Natural killer cell (primary cell): ENCODE measurements around the gene TARS3. TPM values are rescaled to one million over a fixed set of nuclear protein-coding genes. Genes with fewer than 3 reads are reported as not detected.

ENCODE experiments used
- ATAC-seq, 3 donors: fragments of 150-1000 bp in 2 of 3; fragments of 200-7000 bp in 1 of 3; cut with Tn5 transposase; 1 replicate in 1 of 3; 2 replicates in 2 of 3; pipeline ENCODE4 v1.10.0; 2021; ENCODE audit warnings: mild to moderate bottlenecking in 2 of 3, moderate library complexity in 2 of 3
- DNase-seq, 2 donors: peaks; one replicate each; pipeline versions ENCODE4 v3.0.0 to v3.0.0-alpha.2; 2013 to 2021; ENCODE audit warnings: mixed read lengths in 1 of 2
- H3K27ac ChIP-seq: one replicate; pipeline ENCODE4 v1.5.1; 2013; ENCODE audit warnings: mild to moderate bottlenecking, low read length
- H3K27me3 ChIP-seq: one replicate; pipeline ENCODE4 v1.6.1; 2013; ENCODE audit warnings: low read length; ENCODE audit not compliant: control insufficient read depth, insufficient read depth
- H3K36me3 ChIP-seq: one replicate; pipeline ENCODE4 v1.6.1; 2013; ENCODE audit warnings: low read length; ENCODE audit not compliant: control insufficient read depth, insufficient read depth
- H3K4me1 ChIP-seq: one replicate; pipeline ENCODE4 v1.6.1; 2013; ENCODE audit warnings: low read length; ENCODE audit not compliant: control insufficient read depth, insufficient read depth
- H3K4me3 ChIP-seq: one replicate; pipeline ENCODE4 v1.5.1; 2013; ENCODE audit warnings: low read length
- H3K9me3 ChIP-seq: one replicate; pipeline ENCODE4 v1.6.1; 2013; ENCODE audit warnings: low read length; ENCODE audit not compliant: control insufficient read depth, insufficient read depth
- H3K27ac Mint-ChIP-seq, 2 donors: one replicate each; pipeline ENCODE4 v1.8.0; 2022; ENCODE audit warnings: mild to moderate bottlenecking in 2 of 2, mixed read lengths in 2 of 2, moderate library complexity in 1 of 2
- H3K27me3 Mint-ChIP-seq, 2 donors: one replicate each; pipeline ENCODE4 v1.8.0; 2022; ENCODE audit warnings: low read depth in 2 of 2, mixed read lengths in 2 of 2
- H3K36me3 Mint-ChIP-seq: one replicate; pipeline ENCODE4 v1.8.0; 2022; ENCODE audit warnings: mixed read lengths
- H3K4me1 Mint-ChIP-seq, 2 donors: one replicate each; pipeline ENCODE4 v1.8.0; 2022; ENCODE audit warnings: mixed read lengths in 2 of 2
- H3K4me3 Mint-ChIP-seq: one replicate; pipeline ENCODE4 v1.8.0; 2022; ENCODE audit warnings: mild to moderate bottlenecking, moderate library complexity, mixed read lengths
- H3K9me3 Mint-ChIP-seq, 2 donors: one replicate each; pipeline ENCODE4 v1.8.0; 2022; ENCODE audit warnings: mixed read lengths in 2 of 2
- WGBS: methylation state at CpG from one replicate; pipeline ENCODE4 v1.1.7; 2013; ENCODE audit warnings: missing lambda C conversion rate; ENCODE audit not compliant: insufficient coverage; 5-methylcytosine and 5-hydroxymethylcytosine counted together
- intact Hi-C: fragments of 100-400 bp; cut with micrococcal nuclease; formaldehyde crosslinking; loops from one replicate; pipeline ENCODE4 v1.14.2; 2022
- total RNA-seq, 4 donors: library from RNA; stranded (reverse); fragments of 120-200 nt in 1 of 4; gene quantifications; one replicate each; pipeline versions ENCODE4 v1.2.3 to v1.2.4, GENCODE V29; 2013 to 2022
- TF ChIP-seq, protein P1 (sequence below): fragments of 200-600 bp; IDR thresholded peaks from one replicate; pipeline ENCODE4 v1.8.0; 2022; ENCODE audit warnings: antibody characterized with exemption

Gene TARS3
- total RNA-seq, 3 donors from 2014 or later (not counting 1 experiment from before 2014, with no cell fraction given), result 11.6 to 20.5 (median 12.1) TPM

DNA sequence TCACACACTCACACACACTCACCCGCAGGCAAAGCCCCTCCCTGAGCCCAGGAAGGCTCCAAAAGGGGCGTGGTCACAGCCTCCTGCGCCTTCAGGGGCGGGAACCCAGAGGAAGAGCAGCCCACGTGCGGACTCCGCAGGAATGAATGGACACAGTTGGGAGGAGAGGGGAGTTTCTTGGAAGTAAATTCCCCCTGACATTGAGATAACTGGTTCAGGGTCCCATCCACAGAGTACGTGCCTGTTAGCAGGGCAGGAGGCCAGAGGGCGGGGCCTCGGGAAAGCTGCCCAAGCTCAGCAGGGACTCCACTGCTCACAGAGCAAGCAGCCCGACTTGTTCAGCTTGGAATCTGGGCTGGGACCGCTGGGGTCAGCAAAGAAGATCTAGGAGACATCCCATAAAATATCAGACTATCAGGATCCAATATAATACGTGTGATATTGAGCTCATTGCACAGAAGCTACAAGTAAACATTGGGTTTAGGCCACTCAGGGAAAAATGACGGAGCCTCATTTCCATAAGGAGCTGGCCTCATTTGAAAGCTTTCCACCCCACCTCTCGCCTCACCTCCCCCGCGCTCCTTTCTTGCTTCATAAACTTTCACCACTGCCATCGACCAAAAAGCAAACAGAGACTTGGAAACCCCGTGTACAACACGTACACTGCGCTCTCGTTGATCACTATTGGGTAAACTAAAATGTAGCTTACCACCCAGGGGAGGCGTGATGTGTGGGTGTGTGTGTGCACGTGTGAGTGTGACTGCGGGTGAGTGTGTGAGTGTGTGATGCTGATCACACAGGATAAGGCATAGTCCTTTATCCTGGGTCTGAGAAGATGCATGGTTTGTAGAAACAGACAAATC is 108.1 kb downstream of the TARS3 start:
- no peaks in the 10 kb centered on the region for H3K9me3 ChIP-seq
- H3K4me1 Mint-ChIP-seq, result peaks cover 4 to 7% of the 10 kb centered on the region in 2 donors
- no peak overlapping the region for H3K27ac Mint-ChIP-seq
- TF ChIP-seq, protein P1, sequence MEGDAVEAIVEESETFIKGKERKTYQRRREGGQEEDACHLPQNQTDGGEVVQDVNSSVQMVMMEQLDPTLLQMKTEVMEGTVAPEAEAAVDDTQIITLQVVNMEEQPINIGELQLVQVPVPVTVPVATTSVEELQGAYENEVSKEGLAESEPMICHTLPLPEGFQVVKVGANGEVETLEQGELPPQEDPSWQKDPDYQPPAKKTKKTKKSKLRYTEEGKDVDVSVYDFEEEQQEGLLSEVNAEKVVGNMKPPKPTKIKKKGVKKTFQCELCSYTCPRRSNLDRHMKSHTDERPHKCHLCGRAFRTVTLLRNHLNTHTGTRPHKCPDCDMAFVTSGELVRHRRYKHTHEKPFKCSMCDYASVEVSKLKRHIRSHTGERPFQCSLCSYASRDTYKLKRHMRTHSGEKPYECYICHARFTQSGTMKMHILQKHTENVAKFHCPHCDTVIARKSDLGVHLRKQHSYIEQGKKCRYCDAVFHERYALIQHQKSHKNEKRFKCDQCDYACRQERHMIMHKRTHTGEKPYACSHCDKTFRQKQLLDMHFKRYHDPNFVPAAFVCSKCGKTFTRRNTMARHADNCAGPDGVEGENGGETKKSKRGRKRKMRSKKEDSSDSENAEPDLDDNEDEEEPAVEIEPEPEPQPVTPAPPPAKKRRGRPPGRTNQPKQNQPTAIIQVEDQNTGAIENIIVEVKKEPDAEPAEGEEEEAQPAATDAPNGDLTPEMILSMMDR, result no peak
- no peaks in the 10 kb centered on the region for H3K27me3 Mint-ChIP-seq
- H3K4me3 ChIP-seq, result no peak overlapping the region
- peaks cover 5% of the 10 kb centered on the region for H3K36me3 Mint-ChIP-seq
- intact Hi-C loops, result no loop called here
- H3K36me3 ChIP-seq, result no peaks in the 10 kb centered on the region
- H3K4me1 ChIP-seq, result no peaks in the 10 kb centered on the region
- no peak for DNase-seq
- no peak for ATAC-seq
- H3K27me3 ChIP-seq, result no peaks in the 10 kb centered on the region
- WGBS, result 74% methylated on average over 25 of the region's 25 CpGs
- H3K9me3 Mint-ChIP-seq, result no peaks in the 10 kb centered on the region
- H3K4me3 Mint-ChIP-seq, result no peak overlapping the region
- H3K27ac ChIP-seq, result no peak overlapping the region

DNA sequence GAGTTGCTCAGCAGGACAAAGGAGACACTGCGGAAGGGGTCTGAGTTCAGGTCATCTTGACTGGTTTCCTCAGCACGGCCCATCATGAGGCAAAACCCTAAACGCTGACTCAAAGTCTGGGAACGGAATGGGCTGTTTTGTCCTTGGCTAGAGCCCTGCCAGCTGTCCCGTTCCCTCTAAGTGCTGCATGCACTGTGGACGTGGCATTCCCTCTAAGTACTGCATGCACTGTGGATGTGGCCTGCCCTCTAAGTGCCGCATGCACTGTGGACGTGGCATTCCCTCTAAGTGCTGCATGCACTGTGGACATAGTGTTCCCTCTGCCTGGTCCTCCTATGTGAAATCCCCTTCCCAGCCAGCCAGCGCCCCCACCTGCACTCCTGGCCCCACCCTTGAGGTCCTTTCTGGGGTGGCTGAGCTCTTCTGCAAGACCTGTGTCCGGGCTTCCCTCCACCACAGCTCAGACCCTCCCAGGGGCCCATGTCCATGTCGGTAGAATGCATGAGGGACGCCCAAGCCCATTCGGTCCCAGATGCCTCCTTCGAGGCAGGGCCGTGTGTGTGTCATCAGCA is 108.8 kb downstream of the TARS3 start:
- intact Hi-C loops, result no loop called here
- H3K9me3 ChIP-seq, result no peaks in the 10 kb centered on the region
- peaks cover 5% of the 10 kb centered on the region for H3K36me3 Mint-ChIP-seq
- H3K27ac ChIP-seq, result no peak overlapping the region
- H3K27ac Mint-ChIP-seq, result no peak overlapping the region
- TF ChIP-seq, protein P1, result no peak
- no peak overlapping the region for H3K4me3 Mint-ChIP-seq
- no peaks in the 10 kb centered on the region for H3K27me3 ChIP-seq
- no peak for ATAC-seq
- DNase-seq, result no peak
- no peaks in the 10 kb centered on the region for H3K36me3 ChIP-seq
- H3K9me3 Mint-ChIP-seq, result no peaks in the 10 kb centered on the region
- peaks cover 4 to 7% of the 10 kb centered on the region in 2 donors for H3K4me1 Mint-ChIP-seq
- H3K4me1 ChIP-seq, result no peaks in the 10 kb centered on the region
- 80% methylated on average over 15 of the region's 15 CpGs for WGBS
- no peak overlapping the region for H3K4me3 ChIP-seq
- H3K27me3 Mint-ChIP-seq, result no peaks in the 10 kb centered on the region

DNA sequence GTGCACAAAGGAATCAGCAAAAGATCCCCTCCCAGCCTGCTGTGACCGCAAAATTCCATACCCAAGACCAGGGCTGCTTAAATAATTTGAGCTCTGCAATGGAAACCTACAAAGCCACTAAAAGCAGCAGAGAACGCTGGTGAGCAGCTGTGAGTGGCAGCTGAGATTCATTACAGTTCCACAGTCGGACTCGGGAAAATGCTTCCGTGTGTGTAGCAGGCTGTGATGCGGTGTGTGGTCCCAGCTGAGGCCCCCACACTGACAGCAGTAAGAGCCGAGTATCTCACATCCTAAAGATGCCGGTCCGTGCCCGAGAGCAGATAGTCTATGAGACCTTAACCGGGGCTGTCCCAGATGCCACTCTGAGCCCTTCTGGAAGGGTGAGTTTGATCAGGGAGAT is 109.5 kb downstream of the TARS3 start:
- Histone ChIP-seq H3K36me3 (no peaks in the 10 kb centered on the region), H3K27me3 (no peaks in the 10 kb centered on the region), H3K4me1 (no peaks in the 10 kb centered on the region), H3K9me3 (no peaks in the 10 kb centered on the region), H3K4me3 (no peak overlapping the region), H3K27ac (no peak overlapping the region)
- intact Hi-C loops, result no loop called here
- TF ChIP-seq, protein P1, result no peak
- Mint-ChIP-seq H3K27ac (no peak overlapping the region), H3K27me3 (no peaks in the 10 kb centered on the region), H3K4me1 (peaks cover 4 to 7% of the 10 kb centered on the region in 2 donors), H3K9me3 (no peaks in the 10 kb centered on the region), H3K36me3 (peaks cover 5% of the 10 kb centered on the region), H3K4me3 (no peak overlapping the region)
- ATAC-seq (no peak), DNase-seq (no peak)
- WGBS, result 92% methylated on average over 11 of the region's 11 CpGs
